ENCODE measurements around the gene TM9SF4. TPM values are rescaled to one million over a fixed set of nuclear protein-coding genes. Genes with fewer than 3 reads are reported as not detected.

Gene TM9SF4
- total RNA-seq, 4 donors from 2014 or later: 15.9 to 49.0 (median 28.1) TPM

GRCh38 chr20:32141465-32141980, 32.0 kb downstream of the TM9SF4 start:
- H3K27me3 ChIP-seq: no peaks in the 10 kb centered on the region
- intact Hi-C loops (cut with DNase I; ENCODE audit: low total_unique reads): no loop called here
- H3K4me1 ChIP-seq: no peaks in the 10 kb centered on the region
- no peaks in the 10 kb centered on the region for H3K9me3 ChIP-seq
- H3K27ac ChIP-seq: no peak overlapping the region
- H3K36me3 ChIP-seq: no peaks in the 10 kb centered on the region
- DNase-seq: no peak
- no peak for TF ChIP-seq POLR2A (IDR thresholded peaks at IDR 0.05)
- TF ChIP-seq, protein P1, sequence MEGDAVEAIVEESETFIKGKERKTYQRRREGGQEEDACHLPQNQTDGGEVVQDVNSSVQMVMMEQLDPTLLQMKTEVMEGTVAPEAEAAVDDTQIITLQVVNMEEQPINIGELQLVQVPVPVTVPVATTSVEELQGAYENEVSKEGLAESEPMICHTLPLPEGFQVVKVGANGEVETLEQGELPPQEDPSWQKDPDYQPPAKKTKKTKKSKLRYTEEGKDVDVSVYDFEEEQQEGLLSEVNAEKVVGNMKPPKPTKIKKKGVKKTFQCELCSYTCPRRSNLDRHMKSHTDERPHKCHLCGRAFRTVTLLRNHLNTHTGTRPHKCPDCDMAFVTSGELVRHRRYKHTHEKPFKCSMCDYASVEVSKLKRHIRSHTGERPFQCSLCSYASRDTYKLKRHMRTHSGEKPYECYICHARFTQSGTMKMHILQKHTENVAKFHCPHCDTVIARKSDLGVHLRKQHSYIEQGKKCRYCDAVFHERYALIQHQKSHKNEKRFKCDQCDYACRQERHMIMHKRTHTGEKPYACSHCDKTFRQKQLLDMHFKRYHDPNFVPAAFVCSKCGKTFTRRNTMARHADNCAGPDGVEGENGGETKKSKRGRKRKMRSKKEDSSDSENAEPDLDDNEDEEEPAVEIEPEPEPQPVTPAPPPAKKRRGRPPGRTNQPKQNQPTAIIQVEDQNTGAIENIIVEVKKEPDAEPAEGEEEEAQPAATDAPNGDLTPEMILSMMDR (IDR thresholded peaks at IDR 0.05): no peak
- H3K4me3 ChIP-seq: no peak overlapping the region

- Histone ChIP-seq H3K9me3 (no peaks in the 10 kb centered on the region), H3K4me3 (no peak overlapping the region), H3K4me1 (no peaks in the 10 kb centered on the region), H3K27me3 (no peaks in the 10 kb centered on the region), H3K27ac (no peak overlapping the region), H3K36me3 (no peaks in the 10 kb centered on the region)
- no peak for TF ChIP-seq POLR2A (IDR thresholded peaks at IDR 0.05)
- TF ChIP-seq, protein P1 (IDR thresholded peaks at IDR 0.05): no peak
- intact Hi-C loops (cut with DNase I; ENCODE audit: low total_unique reads): no loop called here
- DNase-seq: no peak
These were observed 32.6 kb downstream of the TM9SF4 start for GRCh38 chr20:32142088-32142487.

- Histone ChIP-seq H3K36me3 (no peaks in the 10 kb centered on the region), H3K4me3 (no peak overlapping the region), H3K9me3 (no peaks in the 10 kb centered on the region), H3K27ac (no peak overlapping the region), H3K27me3 (no peaks in the 10 kb centered on the region), H3K4me1 (no peaks in the 10 kb centered on the region)
- TF ChIP-seq, protein P1 (IDR thresholded peaks at IDR 0.05): no peak
- no peak for TF ChIP-seq POLR2A (IDR thresholded peaks at IDR 0.05)
- DNase-seq: no peak
- intact Hi-C loops (cut with DNase I; ENCODE audit: low total_unique reads): no loop called here
These were observed 33.5 kb downstream of the TM9SF4 start for GRCh38 chr20:32142991-32143390.

DNA sequence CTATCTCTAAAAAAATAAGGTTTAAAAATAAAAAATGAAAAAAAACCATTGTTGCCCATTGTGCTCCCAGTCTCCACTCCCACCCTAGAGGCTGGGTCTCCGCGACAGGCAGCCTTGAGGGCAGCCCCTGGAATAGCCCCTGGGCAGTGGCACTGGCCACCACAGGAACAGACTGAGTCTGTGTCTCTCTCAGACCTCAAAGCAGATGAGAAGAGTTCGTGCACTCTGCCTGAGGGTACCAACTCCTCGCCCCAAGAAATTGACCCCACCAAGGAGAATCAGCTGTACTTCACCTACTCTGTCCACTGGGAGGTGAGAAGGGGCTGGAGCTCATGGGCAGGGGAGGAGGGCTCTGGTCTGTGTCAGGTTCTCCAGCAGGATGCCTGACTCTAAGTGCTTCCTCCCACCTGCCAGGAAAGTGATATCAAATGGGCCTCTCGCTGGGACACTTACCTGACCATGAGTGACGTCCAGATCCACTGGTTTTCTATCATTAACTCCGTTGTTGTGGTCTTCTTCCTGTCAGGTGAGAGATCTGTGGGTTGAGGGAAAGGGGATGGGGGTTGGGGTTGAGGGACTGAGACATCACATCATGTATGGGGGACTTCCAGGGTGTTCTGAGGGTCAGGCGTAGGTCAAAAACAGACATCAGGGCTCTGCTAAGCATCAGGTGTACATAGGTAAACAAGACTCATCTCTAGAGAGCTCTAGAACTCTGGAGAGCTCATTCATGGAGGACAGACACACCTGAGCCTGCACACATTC, 35.6 kb downstream of the TM9SF4 start:
- H3K4me1 ChIP-seq: no peaks in the 10 kb centered on the region
- no peaks in the 10 kb centered on the region for H3K36me3 ChIP-seq
- no peak overlapping the region for H3K4me3 ChIP-seq
- no peak for TF ChIP-seq POLR2A (IDR thresholded peaks at IDR 0.05)
- TF ChIP-seq, protein P1 (IDR thresholded peaks at IDR 0.05): no peak
- no peaks in the 10 kb centered on the region for H3K27me3 ChIP-seq
- H3K27ac ChIP-seq: no peak overlapping the region
- H3K9me3 ChIP-seq: no peaks in the 10 kb centered on the region
- intact Hi-C loops (cut with DNase I; ENCODE audit: low total_unique reads): no loop called here
- no peak for DNase-seq

- DNase-seq: no peak
- Histone ChIP-seq H3K36me3 (no peaks in the 10 kb centered on the region), H3K4me1 (no peaks in the 10 kb centered on the region), H3K9me3 (no peaks in the 10 kb centered on the region), H3K27me3 (no peaks in the 10 kb centered on the region), H3K4me3 (no peak overlapping the region), H3K27ac (no peak overlapping the region)
- no peak for TF ChIP-seq POLR2A (IDR thresholded peaks at IDR 0.05)
- TF ChIP-seq, protein P1 (IDR thresholded peaks at IDR 0.05): no peak
- intact Hi-C loops (cut with DNase I; ENCODE audit: low total_unique reads): no loop called here
These were observed 40.2 kb downstream of the TM9SF4 start for GRCh38 chr20:32149566-32150170.

Data from uterus (tissue), 4 donors.